HG02763 (cell line): Measurements from ENCODE around the gene CDC34.
"Not testable (repeated sequence)": the region's sequence is repeated elsewhere in the genome, so short reads cannot be mapped to it uniquely, and the experiment has no call there.

Source experiments
- ATAC-seq: cut with Tn5 transposase; IDR thresholded peaks from one replicate; pipeline ENCODE4 v1.9.1; 2021; ENCODE audit warnings: mild to moderate bottlenecking, moderate library complexity; ENCODE audit not compliant: unreplicated experiment

CDC34 gene

GRCh38 chr19:572140-572742 lies 40.7 kb downstream of the CDC34 start, which contains the start of gene BSG:
TSS of gene BSG (plus strand) at chr19:572596. CDS start at chr19:572635, 39 bp downstream.
- ATAC-seq, result peak; percentile 75

- ATAC-seq, result no peak
Measured at GRCh38 chr19:572743-573518, 41.4 kb downstream of the CDC34 start.

- ATAC-seq, result no peak
Measured at GRCh38 chr19:573519-573825, 41.9 kb downstream of the CDC34 start.

- peak; percentile 19 for ATAC-seq
Measured at GRCh38 chr19:574658-575526, 43.3 kb downstream of the CDC34 start.

- no peak for ATAC-seq
Measured at GRCh38 chr19:575527-576506, 44.3 kb downstream of the CDC34 start.

GRCh38 chr19:576768-577438 lies 45.3 kb downstream of the CDC34 start:
- no peak for ATAC-seq

- ATAC-seq, result no peak
Measured at GRCh38 chr19:577439-578392, 46.2 kb downstream of the CDC34 start.

GRCh38 chr19:579111-579841 lies 47.7 kb downstream of the CDC34 start:
- ATAC-seq, result no peak

- ATAC-seq, result no peak
Measured at GRCh38 chr19:579842-580155, 48.2 kb downstream of the CDC34 start.

- ATAC-seq, result no peak
Measured at GRCh38 chr19:580274-580835, 48.8 kb downstream of the CDC34 start.

- ATAC-seq, result no peak
Measured at GRCh38 chr19:581399-582111, 50.0 kb downstream of the CDC34 start.

- no peak for ATAC-seq
Measured at GRCh38 chr19:582497-583197, 51.1 kb downstream of the CDC34 start.

GRCh38 chr19:583198-583967 lies 51.8 kb downstream of the CDC34 start:
- no peak for ATAC-seq

GRCh38 chr19:583968-584239 lies 52.3 kb downstream of the CDC34 start:
- no peak for ATAC-seq

- ATAC-seq, result no peak
Measured at GRCh38 chr19:584240-585001, 52.9 kb downstream of the CDC34 start.

- ATAC-seq, result not testable (repeated sequence)
Measured at GRCh38 chr19:585146-585545, 53.6 kb downstream of the CDC34 start.
